Femur (tissue), 1 donor: ENCODE results near the gene EED.
"Not testable (repeated sequence)": the region's sequence is repeated elsewhere in the genome, so short reads cannot be mapped to it uniquely, and the experiment has no call there.

Experiments
- DNase-seq: peaks from one replicate; pipeline ENCODE4 v3.0.0-alpha.2; 2017

EED gene

DNA sequence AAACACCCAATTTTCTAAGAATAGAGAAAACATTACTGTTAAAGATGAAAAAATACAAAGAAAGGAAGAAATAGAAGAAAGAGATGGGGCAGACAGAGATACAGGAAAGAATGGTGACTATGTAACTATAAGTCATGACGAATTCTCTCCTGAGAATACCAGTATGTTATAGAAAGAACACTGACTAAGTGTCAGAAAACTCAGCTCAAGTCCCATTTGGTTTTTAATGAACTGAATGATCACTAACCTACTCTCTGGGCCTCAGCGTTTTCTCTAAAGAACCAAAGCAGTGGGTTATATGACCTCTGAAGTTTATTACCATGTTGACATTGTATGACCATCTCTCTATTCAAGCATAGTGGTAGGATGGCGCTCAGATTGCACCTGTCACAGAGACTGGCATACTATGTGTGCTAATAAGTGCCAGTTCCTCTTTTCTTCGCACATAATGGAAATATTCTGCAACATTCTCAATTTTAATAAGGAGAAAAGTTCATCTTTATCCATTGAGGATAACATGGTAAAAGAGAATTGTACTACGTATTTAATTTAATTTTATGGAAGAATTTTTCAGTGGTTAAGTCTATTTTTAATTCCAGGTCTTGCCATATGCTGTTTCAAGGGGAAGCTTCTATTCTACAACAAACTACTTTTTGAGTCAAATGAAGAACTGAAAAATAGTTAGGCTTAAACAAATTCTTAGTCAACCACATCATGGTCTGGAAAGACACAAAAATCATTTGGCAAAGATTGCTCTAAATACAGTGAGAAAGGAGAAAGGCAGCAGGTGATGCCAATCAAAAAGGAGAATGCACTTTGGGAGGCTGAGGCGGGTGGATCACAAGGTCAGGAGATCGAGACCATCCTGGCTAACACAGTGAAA, 25.0 kb upstream of the EED start:
- no peak for DNase-seq

DNA sequence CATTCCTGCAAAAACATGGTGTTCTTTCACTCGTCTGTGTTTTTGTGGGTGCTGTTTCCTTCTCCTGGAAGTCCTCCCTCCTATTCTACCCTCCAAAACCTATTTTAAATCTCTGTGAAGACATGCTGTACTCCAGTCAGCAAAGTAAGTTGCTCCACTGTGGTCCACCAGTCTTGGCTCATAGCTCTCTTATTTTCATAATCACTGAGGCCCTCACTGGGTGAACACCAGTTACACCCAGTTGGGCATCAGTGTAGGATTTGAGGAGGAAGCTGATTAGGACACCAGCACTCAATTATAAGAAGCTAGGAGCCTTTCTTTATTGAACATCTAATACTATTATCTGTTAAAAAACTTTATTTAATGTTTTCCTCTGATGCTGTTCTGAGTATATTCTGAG, 23.9 kb upstream of the EED start:
- no peak for DNase-seq

DNA sequence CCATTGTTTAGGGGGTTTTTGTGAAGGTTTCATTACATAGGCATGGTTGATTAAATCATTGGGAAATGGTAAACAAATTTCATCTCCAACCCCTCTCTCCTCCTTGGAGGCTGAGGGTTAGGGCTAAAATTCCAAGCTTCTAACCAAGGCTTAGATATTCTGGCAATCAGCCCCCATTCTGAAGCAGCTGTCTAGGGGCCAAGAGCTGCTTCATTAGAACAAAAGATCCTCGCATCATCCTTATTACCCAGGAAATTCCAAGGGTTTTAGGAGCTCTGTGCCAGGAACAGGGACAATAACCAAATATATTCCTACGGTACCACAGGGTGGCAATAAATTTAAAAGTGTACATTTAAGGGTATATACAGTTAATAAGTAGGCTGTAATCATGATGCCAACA, 22.5 kb upstream of the EED start:
- no peak for DNase-seq

DNA sequence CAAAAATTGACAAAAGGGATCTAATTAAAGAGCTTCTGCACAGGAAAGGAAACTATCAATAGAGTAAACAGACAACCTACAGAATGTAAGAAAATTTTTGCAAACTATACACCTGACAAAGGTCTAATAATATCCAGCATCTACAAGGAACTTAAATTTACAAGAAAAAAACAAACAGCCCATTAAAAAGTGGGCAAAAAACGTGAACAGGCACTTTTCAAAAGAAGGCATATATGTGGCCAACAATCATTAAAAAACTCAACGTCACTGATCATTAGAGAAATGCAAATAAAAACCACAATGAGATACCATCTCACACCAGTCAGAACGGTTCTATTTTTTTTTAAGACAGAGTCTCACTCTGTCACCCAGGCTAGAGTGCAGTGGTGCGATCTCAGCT, 20.0 kb upstream of the EED start:
- DNase-seq, result not testable (repeated sequence)

DNA sequence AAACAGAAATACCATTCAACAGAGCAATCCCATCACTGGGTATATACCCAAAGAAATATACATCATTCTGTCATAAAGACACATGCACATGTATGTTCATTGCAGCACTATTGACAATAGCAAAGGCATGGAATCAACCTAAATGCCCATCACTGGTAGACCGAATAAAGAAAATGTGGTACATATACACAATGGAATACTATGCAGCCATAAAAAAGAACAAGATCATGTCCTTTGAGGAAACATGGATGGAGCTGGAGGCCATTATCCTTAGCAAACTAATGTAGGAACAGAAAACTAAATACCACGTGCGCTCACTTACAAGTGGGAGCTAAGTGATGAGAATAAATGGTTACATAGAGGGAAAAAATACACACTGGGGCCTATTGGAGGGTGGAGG, 19.2 kb upstream of the EED start:
- DNase-seq, result not testable (repeated sequence)

DNA sequence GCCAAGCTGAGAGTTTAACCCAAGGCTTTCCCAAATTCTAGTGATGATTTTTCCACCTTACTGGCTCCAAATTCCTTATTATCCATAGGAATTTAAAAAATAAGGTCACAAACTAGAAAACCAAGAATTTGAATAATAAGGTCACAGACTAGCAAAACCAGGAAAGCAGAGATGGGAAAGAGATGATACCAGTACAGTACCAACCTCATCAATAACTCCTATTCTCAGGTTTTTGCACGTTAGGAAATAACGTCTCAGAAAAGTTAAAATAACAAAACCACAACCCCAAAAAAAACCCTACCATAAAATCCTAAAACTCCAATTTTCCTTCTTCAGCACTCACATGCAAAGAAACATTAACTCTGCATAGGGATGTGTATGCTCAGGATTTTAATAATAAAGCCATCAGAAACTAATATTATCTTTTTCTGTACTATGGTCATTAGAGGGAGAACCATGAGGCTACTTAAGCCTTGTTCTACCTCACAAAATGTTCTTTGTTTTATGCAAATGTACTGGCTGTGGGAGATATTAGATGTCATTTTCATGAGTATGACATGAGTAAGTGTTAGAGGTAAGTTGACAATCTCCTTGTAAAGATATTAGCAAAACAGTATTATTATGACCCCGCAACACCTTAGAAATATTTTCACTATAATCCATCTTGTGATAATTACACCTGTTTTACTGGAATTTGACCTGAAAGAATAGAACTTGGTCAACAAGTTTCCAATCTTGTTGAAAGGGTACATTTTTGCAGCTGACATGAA, 16.1 kb upstream of the EED start:
- no peak for DNase-seq

DNA sequence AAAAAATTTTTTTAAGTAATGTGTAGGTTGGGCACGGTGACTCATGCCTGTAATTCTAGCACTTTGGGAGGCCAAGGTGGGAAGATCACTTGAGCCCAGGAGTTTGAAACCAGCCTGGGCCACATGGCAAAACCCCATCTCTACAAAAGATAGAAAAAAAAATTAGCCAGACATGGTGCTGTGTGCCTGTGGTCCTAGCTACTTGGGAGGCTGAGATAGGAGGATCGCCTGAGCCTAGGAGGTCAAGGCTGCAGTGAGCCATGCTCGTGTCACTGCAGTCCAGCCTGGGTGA, 15.6 kb upstream of the EED start:
- DNase-seq, result not testable (repeated sequence)

DNA sequence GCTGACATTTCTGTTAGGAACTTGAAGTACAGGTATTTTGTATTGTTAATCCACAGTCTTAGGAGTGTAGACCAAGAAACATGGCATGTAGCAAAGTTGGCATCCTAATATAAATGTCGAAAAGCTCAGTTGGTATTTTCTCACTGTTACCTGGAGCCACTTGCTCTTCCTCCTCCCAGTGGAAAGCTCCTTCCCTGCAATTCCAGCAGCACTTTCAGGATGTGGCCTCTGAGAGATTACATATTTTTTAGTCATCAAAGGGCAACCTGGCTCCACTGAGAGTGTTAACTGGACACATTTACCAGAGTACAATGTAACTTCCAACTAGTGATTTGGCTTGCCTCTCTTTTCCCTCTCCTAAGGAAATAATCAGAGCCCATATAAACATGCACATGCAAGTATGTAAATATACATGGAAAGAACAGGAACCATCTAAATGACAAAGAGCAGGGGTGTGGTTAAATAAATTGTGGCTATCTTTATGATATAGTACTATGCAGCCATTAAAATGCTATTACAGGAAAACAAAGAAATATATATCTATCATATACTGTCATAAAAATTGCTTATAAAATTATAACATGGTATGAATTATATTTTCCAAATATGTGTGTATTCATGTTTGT, 14.3 kb upstream of the EED start:
- no peak for DNase-seq

DNA sequence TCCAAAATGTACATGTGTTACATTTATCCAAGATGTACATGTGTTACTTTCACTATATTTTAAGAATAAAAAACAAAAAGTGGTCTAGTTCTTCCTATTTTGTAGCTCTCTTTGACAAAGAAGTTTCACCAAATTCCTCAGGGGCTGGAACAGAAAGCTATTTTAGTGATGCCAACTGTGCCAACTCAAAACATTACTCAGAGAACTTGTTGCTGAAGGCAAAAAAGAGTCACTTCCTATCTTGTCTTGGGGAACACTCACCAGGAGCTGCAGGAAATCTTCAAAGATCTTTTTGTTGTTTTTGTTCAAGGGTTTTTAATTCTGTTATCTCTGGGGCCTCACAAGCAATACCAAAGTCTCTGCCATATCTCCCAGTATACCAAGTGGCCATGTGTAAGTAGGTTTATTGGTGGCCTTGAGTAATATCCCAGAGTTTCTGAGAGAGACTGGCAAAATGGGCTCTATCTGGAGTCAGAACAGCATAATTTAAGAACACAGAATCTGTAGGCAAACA, 13.6 kb upstream of the EED start:
- DNase-seq, result no peak

DNA sequence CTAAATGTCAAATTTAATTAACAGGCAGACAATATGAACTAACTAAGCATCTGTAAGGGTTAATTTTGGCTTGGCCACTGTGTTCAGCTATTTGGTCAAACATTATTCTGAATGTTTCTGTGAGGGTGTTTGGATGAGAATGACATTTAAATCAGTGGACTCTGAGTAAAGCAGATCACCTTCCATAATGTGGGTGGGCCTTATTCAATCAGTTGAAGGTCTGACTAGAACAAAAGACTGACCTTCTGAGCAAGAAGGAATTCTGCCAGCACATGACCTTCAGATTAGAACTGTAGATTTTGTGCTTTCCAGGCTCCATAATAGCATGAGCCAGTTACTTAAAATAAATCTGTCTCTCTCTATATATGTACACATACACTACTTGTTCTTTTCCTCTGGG, 12.0 kb upstream of the EED start:
- DNase-seq, result no peak

DNA sequence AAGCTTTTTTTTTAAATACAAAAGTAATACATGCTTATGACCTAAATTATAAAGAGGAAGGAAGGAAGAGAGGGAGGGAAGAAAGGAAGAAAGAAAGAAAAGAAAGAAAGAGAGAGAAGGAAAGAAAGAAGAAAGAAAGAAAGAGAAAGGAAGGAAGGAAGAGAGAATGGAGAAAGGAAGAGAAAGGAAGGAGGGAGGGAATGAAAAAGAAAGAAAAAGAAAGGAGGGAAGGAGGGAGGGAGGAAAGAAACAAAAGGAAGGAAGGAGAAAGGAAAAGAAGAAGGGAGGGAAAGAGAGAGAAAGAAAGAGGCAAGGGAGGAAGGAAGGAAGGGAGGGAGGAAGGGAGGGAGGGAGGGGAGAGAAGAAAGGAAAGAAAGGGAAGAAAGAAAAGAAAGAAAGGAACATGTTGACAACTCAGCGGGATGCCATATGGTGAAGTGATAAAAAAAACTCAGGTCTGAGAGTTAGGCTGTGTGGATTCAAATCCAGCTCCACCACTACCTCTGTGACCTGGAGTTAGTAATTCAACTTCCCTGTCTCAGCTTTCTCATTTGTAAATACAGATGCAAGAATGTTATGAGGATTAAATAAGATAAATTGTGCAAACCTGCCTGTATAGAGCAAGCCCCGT, 9.6 kb upstream of the EED start:
- DNase-seq, result no peak

DNA sequence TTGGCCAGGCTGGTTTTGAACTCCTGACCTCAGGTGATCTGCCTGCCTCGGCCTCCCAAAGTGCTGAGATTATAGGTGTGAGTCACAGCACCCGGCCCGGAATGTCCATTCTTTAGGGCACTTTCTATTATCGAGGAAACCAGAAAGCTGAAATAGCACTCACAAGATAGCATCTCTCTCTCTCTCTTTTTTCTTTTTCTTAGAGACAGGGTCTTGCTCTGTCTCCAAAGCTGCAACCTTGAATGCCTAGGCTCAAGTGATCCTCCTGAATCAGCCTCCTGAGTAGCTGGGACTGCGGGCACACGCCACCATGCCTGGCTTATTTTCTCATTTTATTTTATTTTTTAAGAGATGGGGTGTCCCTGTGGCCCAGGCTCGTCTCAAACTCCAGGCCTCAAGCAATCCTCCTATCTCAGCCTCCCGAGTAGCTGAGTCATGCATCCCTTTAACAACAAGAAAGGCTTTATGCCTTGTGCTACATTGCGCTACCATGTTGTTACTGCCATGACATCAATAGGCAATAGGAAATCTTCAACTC, 7.2 kb upstream of the EED start:
- DNase-seq, result no peak

DNA sequence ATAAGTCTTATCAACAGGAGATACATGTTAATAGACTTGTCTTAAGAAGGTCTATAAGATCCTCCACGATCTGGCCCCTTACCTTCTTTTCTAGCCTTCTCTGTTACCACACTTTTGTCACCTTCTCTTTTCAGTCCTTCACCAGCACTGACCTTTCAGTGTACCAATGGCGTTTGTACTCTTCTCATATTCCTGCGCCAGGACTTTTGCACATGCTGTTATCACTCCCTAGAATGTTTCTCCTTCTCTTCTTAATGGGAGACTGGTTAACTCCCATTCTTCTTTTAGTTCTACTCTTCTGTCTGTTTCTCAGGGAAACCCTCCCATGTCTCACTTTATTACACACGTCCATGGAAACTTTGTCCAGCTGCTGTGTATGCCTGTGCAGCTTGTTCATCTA, 4.4 kb upstream of the EED start:
- no peak for DNase-seq

DNA sequence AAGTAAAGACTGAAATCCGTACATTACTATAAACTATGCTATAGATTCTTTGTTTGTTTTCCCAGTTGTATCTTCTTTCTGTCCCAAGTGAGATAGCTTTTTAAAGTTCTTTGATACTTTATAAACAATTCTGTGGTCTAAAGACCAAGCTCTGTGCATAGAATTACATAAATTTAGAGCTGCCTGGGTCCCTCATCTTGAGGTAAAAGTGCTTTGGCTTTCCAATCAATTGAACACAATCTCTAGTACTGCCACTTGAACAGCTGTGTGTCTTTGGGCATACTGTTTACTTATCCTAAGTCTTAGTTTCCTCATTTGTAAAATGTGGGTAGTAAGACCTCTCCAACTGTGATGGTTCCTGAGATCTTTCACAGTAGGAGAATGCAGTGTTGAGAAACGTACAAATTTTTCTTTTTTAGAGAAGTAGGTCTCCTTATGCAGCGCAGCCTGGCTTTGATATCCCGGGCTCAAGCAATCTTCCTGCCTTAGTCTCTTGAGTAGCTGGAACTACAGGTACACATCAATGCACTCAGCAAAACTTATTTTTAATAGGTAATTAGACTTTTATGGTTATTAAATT, 2.5 kb upstream of the EED start:
- no peak for DNase-seq

DNA sequence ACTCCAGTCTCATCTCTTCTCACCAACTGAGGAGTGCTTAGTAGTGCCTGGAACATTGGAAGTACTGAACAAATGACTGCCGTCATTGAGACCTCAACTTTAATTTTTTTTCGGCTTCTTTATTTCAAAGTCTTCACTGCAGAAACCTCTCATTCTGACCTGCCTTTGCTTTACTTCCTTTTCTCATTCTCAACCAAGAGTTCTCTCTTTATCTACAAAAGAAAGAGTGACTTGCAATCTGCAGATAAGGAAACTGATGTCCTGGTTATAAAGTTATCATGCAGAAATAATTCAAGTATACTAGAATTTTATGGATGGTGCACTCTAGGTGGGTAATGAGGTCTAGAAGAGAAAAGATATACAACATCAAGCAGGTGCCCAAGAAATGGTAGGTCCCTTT, 1.2 kb upstream of the EED start:
- DNase-seq, result no peak

DNA sequence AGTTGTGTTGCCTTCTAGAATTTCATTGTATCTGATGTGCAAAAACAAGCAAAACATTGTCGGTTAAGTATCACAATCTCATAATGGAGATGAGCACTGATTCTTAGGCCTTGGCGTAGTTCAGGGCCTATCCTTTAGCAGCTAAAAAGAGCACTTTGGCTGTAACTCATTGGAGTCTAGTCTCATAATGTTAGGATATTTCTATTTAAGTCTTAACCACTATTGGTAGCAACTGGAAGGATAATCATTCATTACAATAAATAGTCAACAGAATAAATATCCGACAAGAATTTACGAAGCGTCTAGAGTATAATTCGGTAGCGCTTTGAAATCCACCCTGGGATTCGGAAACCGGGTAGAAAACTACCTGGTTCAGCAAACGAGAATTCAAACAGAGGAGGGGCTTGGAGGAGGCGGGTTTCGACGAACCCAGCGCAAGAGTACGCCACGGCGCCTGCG, 461 bp upstream of the EED start:
- DNase-seq, result peak; percentile 93

DNA sequence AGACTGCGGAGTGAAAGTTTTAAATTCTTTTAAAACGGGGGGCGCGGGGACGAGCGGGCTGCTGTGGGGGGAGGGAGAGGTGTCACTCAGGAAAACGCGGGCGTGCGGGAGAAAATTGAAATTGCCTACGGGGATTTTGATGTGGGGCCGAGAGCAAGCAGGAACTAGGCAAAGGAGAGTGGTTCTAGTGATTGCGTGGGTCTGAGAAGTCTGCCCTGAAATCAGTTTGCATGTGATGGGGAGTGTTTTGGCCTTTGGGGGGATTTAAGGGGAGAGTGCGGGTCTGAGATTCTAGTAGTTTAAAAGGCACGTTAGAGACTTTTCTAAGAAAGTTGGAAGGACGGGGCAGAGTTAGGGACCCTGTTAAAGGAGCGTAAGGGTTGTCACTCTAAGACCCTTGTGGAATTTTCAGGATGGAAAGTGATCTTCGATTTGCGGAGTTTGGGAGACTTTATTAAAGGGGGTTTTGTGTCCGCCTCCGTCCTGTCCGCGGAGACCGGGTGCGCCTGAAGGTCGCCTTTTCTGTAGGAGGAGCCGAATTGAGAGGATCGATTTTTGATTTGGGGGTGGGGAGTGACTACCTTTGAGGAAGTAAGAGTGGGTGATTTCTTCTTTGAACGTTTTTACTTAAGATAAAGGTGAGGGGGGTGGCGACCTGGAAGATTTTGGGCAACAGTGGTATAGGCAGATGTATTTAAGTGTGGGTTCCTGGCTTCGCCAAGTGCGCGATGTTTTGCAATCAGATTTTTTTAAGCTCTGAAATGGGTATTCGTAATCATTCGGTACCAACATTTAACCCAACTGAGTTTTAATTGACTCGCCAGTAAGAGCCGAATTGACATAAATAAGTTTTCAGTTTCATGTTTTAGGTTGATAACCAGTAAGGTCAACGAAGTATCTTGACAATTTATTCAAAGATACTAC, 1.1 kb downstream of the EED start:
- no peak for DNase-seq

DNA sequence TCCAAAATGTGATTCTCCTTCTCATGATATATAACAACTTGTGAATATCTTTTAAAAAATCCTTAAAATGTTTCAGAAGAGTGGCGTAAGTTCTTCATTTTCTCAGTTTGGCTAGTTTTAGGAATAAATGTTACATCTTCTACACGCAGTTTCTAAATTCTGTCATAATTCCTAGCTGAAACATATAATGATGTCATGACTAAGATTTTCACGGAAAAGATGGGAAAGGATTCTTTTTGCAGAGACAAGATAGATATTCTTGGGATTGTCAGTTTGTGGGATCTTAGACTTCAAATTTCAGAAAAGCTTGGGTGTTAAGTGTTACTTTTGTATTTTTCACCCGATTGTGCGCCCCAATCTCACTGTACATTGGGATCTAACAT, 1.7 kb downstream of the EED start:
- DNase-seq, result no peak

DNA sequence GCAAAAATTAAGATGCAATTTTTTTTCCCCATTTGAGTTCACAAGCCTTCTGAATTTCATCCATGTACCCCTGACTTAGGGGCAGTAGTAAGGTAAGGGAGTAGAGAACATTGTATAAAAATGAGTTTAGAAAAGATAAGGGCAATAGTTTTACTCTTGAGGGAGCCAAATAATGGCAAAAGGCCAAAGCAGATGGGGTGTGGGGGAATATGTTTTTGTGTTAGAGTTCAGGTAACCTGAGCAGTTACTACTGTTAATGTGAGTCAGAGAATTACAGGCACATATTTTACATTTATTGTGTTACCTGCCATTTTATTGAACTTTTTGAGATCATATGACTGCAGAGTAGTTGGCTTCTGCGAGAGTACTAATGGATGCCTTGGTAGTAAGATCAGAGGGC, 3.1 kb downstream of the EED start:
- DNase-seq, result no peak

DNA sequence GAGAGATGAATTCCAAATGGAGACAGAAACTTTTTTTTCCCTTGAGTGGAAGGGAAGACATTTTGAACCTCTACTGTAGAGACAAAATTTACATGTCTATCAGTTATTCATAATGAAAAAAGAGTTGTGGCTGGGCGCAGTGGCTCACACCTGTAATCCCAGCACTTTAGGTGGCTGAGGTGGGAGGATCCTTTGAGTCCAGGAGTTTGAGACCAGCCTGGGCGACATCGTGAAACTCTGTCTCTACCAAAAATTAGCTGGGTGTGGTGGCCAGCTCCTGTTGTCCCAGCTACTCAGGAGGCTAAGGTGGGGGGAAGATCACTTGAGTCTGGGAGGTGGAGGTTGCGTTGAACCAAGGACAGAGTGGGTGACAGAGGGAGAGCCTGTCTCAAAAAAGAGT, 4.1 kb downstream of the EED start:
- no peak for DNase-seq

DNA sequence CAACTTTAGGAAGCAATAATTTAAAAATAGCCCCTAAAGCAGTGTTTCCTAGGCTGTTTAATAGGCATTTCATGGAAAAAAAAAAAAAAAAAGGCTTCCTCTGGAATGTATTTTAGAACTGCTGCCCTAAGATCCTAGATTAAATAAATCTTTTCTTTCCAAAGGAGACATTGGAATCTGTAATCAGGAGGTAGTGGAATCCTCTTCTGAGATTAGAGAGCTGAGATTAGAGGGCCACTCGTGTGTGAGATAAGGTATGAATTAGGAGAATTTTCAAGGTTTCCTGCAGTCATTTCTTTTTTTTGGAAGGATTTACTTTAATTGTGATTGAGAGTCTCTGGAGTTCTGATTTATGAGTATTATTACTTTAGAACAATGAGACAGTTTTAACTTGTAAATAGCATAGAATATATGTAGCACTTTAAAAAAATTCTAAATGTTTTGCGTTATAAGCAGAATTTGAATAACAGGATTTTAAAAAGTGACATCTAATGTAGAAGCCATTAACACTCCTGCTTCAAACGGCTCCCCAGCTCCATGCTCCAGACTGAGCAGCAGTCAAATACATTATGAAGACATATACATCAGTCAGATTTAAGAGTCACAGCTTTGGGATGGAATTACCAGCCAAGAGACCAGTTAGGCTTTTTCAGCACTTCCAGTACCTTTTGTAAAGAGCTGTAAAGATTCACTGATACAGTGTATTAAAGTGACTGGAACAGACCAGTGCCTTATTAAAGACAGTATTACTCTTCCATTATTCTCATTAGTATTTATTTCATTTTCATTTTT, 5.0 kb downstream of the EED start:
- DNase-seq, result no peak
